Measurements from ENCODE around the gene SLC15A5. TPM values are rescaled to one million over a fixed set of nuclear protein-coding genes. Genes with fewer than 3 reads are reported as not detected.

Gene SLC15A5
- total RNA-seq, 4 donors from 2014 or later: not detected

- H3K27ac ChIP-seq: no peak overlapping the region
These were observed 124.4 kb downstream of the SLC15A5 start for GRCh38 chr12:16152885-16153673.

DNA sequence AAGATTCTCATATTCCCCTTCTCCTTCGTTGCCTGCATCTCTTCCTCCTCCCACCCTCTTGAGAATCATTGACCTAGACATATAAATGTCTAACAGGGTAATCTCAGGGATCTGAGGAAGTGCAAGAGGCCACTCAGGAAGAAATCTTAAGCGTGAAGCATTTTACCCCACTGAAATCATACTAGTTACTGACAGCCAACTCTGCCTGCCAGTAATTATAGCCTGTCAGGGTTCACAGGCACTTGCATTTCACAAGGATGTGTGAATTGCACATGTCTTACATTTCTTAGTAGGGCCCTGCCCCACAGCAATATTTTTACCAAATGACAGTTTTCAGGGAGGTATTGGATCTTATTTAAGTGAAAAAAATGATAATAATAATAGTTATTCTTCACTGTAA is 127.2 kb downstream of the SLC15A5 start:
- Histone ChIP-seq H3K9me3 (no peaks in the 10 kb centered on the region), H3K27me3 (no peaks in the 10 kb centered on the region), H3K4me1 (no peaks in the 10 kb centered on the region), H3K4me3 (no peak overlapping the region), H3K36me3 (no peaks in the 10 kb centered on the region), H3K27ac (no peak overlapping the region)
- ATAC-seq (no peak), DNase-seq (no peak)
- TF ChIP-seq, protein P1, sequence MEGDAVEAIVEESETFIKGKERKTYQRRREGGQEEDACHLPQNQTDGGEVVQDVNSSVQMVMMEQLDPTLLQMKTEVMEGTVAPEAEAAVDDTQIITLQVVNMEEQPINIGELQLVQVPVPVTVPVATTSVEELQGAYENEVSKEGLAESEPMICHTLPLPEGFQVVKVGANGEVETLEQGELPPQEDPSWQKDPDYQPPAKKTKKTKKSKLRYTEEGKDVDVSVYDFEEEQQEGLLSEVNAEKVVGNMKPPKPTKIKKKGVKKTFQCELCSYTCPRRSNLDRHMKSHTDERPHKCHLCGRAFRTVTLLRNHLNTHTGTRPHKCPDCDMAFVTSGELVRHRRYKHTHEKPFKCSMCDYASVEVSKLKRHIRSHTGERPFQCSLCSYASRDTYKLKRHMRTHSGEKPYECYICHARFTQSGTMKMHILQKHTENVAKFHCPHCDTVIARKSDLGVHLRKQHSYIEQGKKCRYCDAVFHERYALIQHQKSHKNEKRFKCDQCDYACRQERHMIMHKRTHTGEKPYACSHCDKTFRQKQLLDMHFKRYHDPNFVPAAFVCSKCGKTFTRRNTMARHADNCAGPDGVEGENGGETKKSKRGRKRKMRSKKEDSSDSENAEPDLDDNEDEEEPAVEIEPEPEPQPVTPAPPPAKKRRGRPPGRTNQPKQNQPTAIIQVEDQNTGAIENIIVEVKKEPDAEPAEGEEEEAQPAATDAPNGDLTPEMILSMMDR (IDR thresholded peaks at IDR 0.05 in 4 of 5, conservative IDR thresholded peaks at IDR 0.05 in 1 of 5): no peak
- TF ChIP-seq POLR2A (IDR thresholded peaks at IDR 0.05): no peak
- in situ Hi-C loops (cut with MboI; ENCODE audit: low sequenced_read_pairs in 4 of 4) (loop anchor here in 1 of 4 donors (25.0 kb wide), 1 partner anchor 112 kb away; no protein-coding TSS in a partner anchor), intact Hi-C loops (cut with DNase I; ENCODE audit: low total_unique reads) (no loop called here)

More at GRCh38 chr12:16152885-16153673, 124.4 kb downstream of the SLC15A5 start:
- Histone ChIP-seq H3K27me3 (no peaks in the 10 kb centered on the region), H3K4me1 (no peaks in the 10 kb centered on the region), H3K36me3 (no peaks in the 10 kb centered on the region), H3K9me3 (no peaks in the 10 kb centered on the region), H3K4me3 (no peak overlapping the region)
- no peak for DNase-seq
- TF ChIP-seq, protein P1 (IDR thresholded peaks at IDR 0.05 in 4 of 5, conservative IDR thresholded peaks at IDR 0.05 in 1 of 5): no peak
- no peak for TF ChIP-seq POLR2A (IDR thresholded peaks at IDR 0.05)
- no peak for ATAC-seq
- intact Hi-C loops (cut with DNase I; ENCODE audit: low total_unique reads) (no loop called here), in situ Hi-C loops (cut with MboI; ENCODE audit: low sequenced_read_pairs in 4 of 4) (loop anchor here in 1 of 4 donors (25.0 kb wide), 1 partner anchor 109 kb away; no protein-coding TSS in a partner anchor)

- no peak for ATAC-seq
These were observed 128.5 kb downstream of the SLC15A5 start for GRCh38 chr12:16148938-16149337.

More at GRCh38 chr12:16148938-16149337, 128.5 kb downstream of the SLC15A5 start:
- intact Hi-C loops (cut with DNase I; ENCODE audit: low total_unique reads) (no loop called here), in situ Hi-C loops (cut with MboI; ENCODE audit: low sequenced_read_pairs in 4 of 4) (no loop called here)
- Histone ChIP-seq H3K4me1 (no peaks in the 10 kb centered on the region), H3K27me3 (no peaks in the 10 kb centered on the region), H3K27ac (no peak overlapping the region), H3K9me3 (no peaks in the 10 kb centered on the region), H3K4me3 (no peak overlapping the region), H3K36me3 (no peaks in the 10 kb centered on the region)
- DNase-seq: no peak
- TF ChIP-seq, protein P1 (IDR thresholded peaks at IDR 0.05 in 4 of 5, conservative IDR thresholded peaks at IDR 0.05 in 1 of 5): no peak
- TF ChIP-seq POLR2A (IDR thresholded peaks at IDR 0.05): no peak

Other genes starting within 250 kb of the SLC15A5 start
- gene MGST1, start 70.0 kb upstream of the SLC15A5 start, total RNA-seq: 10 to 100 TPM; 11.8 to 29.5 (median 18.6) TPM

Measured in gastrocnemius medialis (tissue), 4 donors.